ENCODE data around the gene ZC3HAV1. TPM values are rescaled to one million over a fixed set of nuclear protein-coding genes. Genes with fewer than 3 reads are reported as not detected.

ZC3HAV1 gene
- total and polyA plus RNA-seq, 9 of the 15 experiments (the other 6 are each of a cell fraction or from before 2014, with no cell fraction given), result 11.9 to 40.5 (median 23.9) TPM

GRCh38 chr7:139124084-139124914 is 14.8 kb upstream of the ZC3HAV1 start (continued):
- TF ChIP-seq, protein P1, sequence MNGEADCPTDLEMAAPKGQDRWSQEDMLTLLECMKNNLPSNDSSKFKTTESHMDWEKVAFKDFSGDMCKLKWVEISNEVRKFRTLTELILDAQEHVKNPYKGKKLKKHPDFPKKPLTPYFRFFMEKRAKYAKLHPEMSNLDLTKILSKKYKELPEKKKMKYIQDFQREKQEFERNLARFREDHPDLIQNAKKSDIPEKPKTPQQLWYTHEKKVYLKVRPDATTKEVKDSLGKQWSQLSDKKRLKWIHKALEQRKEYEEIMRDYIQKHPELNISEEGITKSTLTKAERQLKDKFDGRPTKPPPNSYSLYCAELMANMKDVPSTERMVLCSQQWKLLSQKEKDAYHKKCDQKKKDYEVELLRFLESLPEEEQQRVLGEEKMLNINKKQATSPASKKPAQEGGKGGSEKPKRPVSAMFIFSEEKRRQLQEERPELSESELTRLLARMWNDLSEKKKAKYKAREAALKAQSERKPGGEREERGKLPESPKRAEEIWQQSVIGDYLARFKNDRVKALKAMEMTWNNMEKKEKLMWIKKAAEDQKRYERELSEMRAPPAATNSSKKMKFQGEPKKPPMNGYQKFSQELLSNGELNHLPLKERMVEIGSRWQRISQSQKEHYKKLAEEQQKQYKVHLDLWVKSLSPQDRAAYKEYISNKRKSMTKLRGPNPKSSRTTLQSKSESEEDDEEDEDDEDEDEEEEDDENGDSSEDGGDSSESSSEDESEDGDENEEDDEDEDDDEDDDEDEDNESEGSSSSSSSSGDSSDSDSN (IDR thresholded peaks at IDR 0.05; ENCODE audit: borderline replicate concordance in 1 of 2, low read depth in 2 of 2, low read length in 2 of 2), result no peak
- TF ChIP-seq STAG1 (CRISPR knock-in tag; IDR thresholded peaks at IDR 0.05; ENCODE audit: borderline replicate concordance) (no peak), PCBP2 (IDR thresholded peaks at IDR 0.05; ENCODE audit: low read depth, low read length, poor library complexity, severe bottlenecking) (no peak), ZNF785 (CRISPR knock-in tag; IDR thresholded peaks at IDR 0.05) (0 out of 2 replicates have a peak, but pooled peaks have one; percentile 44), ZBTB7A (IDR thresholded peaks at IDR 0.05; ENCODE audit: borderline replicate concordance, control insufficient read depth, low read depth, low read length) (no peak), POLR3G (IDR thresholded peaks at IDR 0.05; ENCODE audit: extremely low read depth, insufficient read length, insufficient replicate concordance) (no peak), MAFF (IDR thresholded peaks at IDR 0.05; ENCODE audit: low read length) (peak; percentile 43; the same call in 1 of the 2 replicates), TAF15 (IDR thresholded peaks at IDR 0.05; ENCODE audit: low read depth, low read length) (no peak), THAP12 (CRISPR knock-in tag; IDR thresholded peaks at IDR 0.05) (no peak), MEF2A (IDR thresholded peaks at IDR 0.05; ENCODE audit: control insufficient read depth, low read depth, low read length) (no peak), PPARD (CRISPR knock-in tag; IDR thresholded peaks at IDR 0.05) (no peak), NONO (IDR thresholded peaks at IDR 0.05; ENCODE audit: low read depth in 2 of 2, low read length in 1 of 2) (peak in 1 of 2 experiments; percentile 91; a peak in 2 of 4 replicates), U2AF1 (optimal IDR thresholded peaks at IDR 0.05; ENCODE audit: low read depth, low read length) (no peak), RAD51 (IDR thresholded peaks at IDR 0.05; ENCODE audit: borderline replicate concordance, low read depth) (no peak)
- TF ChIP-seq, protein P2, sequence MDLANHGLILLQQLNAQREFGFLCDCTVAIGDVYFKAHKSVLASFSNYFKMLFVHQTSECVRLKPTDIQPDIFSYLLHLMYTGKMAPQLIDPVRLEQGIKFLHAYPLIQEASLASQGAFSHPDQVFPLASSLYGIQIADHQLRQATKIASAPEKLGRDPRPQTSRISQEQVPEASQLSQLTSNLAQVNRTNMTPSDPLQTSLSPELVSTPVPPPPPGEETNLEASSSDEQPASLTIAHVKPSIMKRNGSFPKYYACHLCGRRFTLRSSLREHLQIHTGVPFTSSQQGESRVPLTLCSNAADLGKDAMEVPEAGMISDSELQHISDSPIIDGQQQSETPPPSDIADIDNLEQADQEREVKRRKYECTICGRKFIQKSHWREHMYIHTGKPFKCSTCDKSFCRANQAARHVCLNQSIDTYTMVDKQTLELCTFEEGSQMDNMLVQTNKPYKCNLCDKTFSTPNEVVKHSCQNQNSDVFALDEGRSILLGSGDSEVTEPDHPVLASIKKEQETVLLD (IDR thresholded peaks at IDR 0.05), result peak; percentile 81; the same call in 1 of the 2 replicates
- TF ChIP-seq, protein P3, sequence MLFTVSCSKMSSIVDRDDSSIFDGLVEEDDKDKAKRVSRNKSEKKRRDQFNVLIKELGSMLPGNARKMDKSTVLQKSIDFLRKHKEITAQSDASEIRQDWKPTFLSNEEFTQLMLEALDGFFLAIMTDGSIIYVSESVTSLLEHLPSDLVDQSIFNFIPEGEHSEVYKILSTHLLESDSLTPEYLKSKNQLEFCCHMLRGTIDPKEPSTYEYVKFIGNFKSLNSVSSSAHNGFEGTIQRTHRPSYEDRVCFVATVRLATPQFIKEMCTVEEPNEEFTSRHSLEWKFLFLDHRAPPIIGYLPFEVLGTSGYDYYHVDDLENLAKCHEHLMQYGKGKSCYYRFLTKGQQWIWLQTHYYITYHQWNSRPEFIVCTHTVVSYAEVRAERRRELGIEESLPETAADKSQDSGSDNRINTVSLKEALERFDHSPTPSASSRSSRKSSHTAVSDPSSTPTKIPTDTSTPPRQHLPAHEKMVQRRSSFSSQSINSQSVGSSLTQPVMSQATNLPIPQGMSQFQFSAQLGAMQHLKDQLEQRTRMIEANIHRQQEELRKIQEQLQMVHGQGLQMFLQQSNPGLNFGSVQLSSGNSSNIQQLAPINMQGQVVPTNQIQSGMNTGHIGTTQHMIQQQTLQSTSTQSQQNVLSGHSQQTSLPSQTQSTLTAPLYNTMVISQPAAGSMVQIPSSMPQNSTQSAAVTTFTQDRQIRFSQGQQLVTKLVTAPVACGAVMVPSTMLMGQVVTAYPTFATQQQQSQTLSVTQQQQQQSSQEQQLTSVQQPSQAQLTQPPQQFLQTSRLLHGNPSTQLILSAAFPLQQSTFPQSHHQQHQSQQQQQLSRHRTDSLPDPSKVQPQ (CRISPR knock-in tag; IDR thresholded peaks at IDR 0.05; ENCODE audit: borderline replicate concordance), result no peak

Measured in K562 (cell line).